Neuron (in vitro differentiated cells): ENCODE results near the gene TOR2A.

ENCODE experiments used
- H2AFZ ChIP-seq: one replicate; pipeline ENCODE4 v1.6.1; 2013; ENCODE audit warnings: low read depth, mild to moderate bottlenecking, inconsistent platforms, low read length, moderate library complexity
- H3K27me3 ChIP-seq: one replicate; pipeline ENCODE4 v1.6.1; 2013; ENCODE audit warnings: low read length; ENCODE audit not compliant: insufficient read depth
- H3K36me3 ChIP-seq: one replicate; pipeline ENCODE4 v1.6.1; 2013; ENCODE audit warnings: low read length; ENCODE audit not compliant: insufficient read depth
- H3K4me1 ChIP-seq: one replicate; pipeline ENCODE4 v1.6.1; 2013; ENCODE audit warnings: low read length; ENCODE audit not compliant: insufficient read depth
- H3K4me3 ChIP-seq: 2 replicates; pipeline ENCODE4 v1.5.1; 2013; ENCODE audit warnings: mild to moderate bottlenecking, low read length, moderate library complexity
- H3K9me3 ChIP-seq: one replicate; pipeline ENCODE4 v1.6.1; 2013; ENCODE audit warnings: low read length

Gene TOR2A

GRCh38 chr9:127729522-127730256, 5.4 kb downstream of the TOR2A start:
- Histone ChIP-seq H3K27me3 (no peaks in the 10 kb centered on the region), H3K4me3 (no peak overlapping the region)

GRCh38 chr9:127728808-127729207, 6.3 kb downstream of the TOR2A start:
- no peaks in the 10 kb centered on the region for H3K36me3 ChIP-seq
- H2AFZ ChIP-seq = no peak overlapping the region
- H3K27me3 ChIP-seq = peaks cover 3% of the 10 kb centered on the region
- no peaks in the 10 kb centered on the region for H3K9me3 ChIP-seq
- H3K4me1 ChIP-seq = no peaks in the 10 kb centered on the region
- H3K4me3 ChIP-seq = no peak overlapping the region

More at GRCh38 chr9:127729522-127730256, 5.4 kb downstream of the TOR2A start:
- no peak overlapping the region for H2AFZ ChIP-seq
- H3K36me3 ChIP-seq = no peaks in the 10 kb centered on the region
- no peaks in the 10 kb centered on the region for H3K9me3 ChIP-seq
- H3K4me1 ChIP-seq = peaks cover 5% of the 10 kb centered on the region

DNA sequence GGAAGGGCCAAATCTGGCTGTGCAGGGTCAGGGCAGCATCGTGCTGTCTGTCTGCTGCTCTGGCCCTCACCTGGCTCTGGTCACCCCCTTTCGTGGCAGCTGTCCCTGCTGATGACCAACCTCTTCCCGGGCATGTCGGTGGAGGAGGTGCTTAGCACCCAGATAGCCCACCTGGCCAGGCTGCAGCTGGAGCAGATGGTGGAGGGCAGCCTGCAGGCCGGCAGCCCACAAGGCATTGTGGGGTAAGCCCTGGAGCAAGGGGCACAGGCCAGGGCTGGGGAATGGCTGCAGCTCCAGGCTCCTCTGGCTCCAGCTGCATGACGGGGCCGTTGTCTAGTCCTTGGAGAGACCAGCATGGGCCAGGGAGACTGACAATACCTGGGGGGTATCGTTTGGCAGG, 8.2 kb downstream of the TOR2A start:
- no peak overlapping the region for H3K4me3 ChIP-seq
- H3K9me3 ChIP-seq = no peaks in the 10 kb centered on the region
- no peaks in the 10 kb centered on the region for H3K4me1 ChIP-seq
- H3K27me3 ChIP-seq = peaks cover 16% of the 10 kb centered on the region
- H2AFZ ChIP-seq = no peak overlapping the region
- no peaks in the 10 kb centered on the region for H3K36me3 ChIP-seq

GRCh38 chr9:127724012-127724411, 11.1 kb downstream of the TOR2A start:
- Histone ChIP-seq H3K4me3 (no peak overlapping the region), H3K4me1 (no peaks in the 10 kb centered on the region), H3K27me3 (peaks cover 22% of the 10 kb centered on the region), H3K9me3 (no peaks in the 10 kb centered on the region), H3K36me3 (no peaks in the 10 kb centered on the region), H2AFZ (no peak overlapping the region)

DNA sequence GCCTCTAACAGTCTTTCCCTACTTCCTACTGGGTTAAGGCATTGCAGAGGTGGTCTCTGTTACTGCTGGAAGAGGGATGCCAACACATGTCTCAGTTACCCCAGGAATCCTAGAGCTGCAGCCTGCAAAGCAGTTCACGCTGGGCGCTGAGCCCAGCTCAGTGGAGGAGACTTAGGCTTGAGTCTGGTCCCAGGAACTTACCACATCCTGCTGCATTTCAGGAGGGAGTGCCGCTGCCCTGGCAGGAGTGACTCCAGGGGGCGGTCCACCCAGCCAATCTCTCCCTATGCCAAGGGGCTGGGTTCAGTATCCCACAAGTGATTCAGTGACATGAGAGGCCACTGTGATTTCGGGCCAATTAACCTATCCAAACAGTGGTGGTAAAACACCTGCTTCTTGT, 11.7 kb downstream of the TOR2A start:
- no peaks in the 10 kb centered on the region for H3K36me3 ChIP-seq
- no peak overlapping the region for H3K4me3 ChIP-seq
- H3K27me3 ChIP-seq = peaks cover 22% of the 10 kb centered on the region
- H3K9me3 ChIP-seq = no peaks in the 10 kb centered on the region
- no peak overlapping the region for H2AFZ ChIP-seq
- no peaks in the 10 kb centered on the region for H3K4me1 ChIP-seq

- no peaks in the 10 kb centered on the region for H3K36me3 ChIP-seq
Observed at GRCh38 chr9:127723013-127723412, 12.1 kb downstream of the TOR2A start.

DNA sequence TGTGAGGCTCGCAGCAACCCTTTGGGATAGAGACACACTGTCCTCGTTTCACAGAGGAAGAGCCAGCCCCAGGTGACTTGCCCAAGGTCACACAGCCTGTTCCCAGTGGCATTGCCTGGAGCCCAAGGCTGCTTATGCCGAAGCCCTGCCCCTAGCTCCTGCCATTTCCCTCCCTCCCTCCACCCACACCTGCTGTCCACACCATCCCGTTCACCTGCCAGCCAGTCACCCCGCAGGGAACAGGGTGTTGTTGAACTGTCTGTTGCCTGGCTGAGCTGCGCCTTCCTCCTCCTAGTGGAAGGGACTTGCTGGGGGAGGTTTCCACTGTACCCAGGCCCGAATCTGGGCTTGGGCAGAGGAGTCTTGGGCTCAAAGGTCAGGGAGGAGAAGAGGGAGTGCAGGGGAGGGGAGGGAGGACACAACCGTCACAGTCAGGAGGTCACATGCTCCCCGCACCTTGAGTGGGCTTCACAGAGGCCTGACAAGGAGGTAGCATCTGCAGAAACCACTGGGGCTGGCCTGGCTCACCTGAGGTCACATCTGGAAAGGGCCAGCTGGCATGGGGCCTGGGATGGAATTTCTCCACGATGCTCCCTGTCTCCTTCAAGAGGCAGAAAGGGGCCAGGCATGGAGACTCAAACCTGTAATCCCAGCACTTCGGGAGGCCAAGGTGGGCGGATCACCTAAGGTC, 12.9 kb downstream of the TOR2A start:
- Histone ChIP-seq H3K27me3 (peaks cover 22% of the 10 kb centered on the region), H3K4me3 (no peak overlapping the region), H3K4me1 (no peaks in the 10 kb centered on the region), H3K36me3 (no peaks in the 10 kb centered on the region), H2AFZ (no peak overlapping the region), H3K9me3 (no peaks in the 10 kb centered on the region)

More at GRCh38 chr9:127723013-127723412, 12.1 kb downstream of the TOR2A start:
- Histone ChIP-seq H3K4me3 (no peak overlapping the region), H3K9me3 (no peaks in the 10 kb centered on the region), H3K4me1 (no peaks in the 10 kb centered on the region), H2AFZ (no peak overlapping the region), H3K27me3 (peaks cover 22% of the 10 kb centered on the region)

GRCh38 chr9:127721391-127721821, 13.7 kb downstream of the TOR2A start:
- Histone ChIP-seq H3K36me3 (no peaks in the 10 kb centered on the region), H3K27me3 (peaks cover 22% of the 10 kb centered on the region), H3K4me3 (no peak overlapping the region), H2AFZ (no peak overlapping the region), H3K9me3 (no peaks in the 10 kb centered on the region), H3K4me1 (no peaks in the 10 kb centered on the region)

GRCh38 chr9:127720865-127721227, 14.2 kb downstream of the TOR2A start:
- peaks cover 22% of the 10 kb centered on the region for H3K27me3 ChIP-seq
- no peaks in the 10 kb centered on the region for H3K9me3 ChIP-seq
- H2AFZ ChIP-seq = no peak overlapping the region
- no peaks in the 10 kb centered on the region for H3K36me3 ChIP-seq
- no peak overlapping the region for H3K4me3 ChIP-seq
- peaks cover 5% of the 10 kb centered on the region for H3K4me1 ChIP-seq

DNA sequence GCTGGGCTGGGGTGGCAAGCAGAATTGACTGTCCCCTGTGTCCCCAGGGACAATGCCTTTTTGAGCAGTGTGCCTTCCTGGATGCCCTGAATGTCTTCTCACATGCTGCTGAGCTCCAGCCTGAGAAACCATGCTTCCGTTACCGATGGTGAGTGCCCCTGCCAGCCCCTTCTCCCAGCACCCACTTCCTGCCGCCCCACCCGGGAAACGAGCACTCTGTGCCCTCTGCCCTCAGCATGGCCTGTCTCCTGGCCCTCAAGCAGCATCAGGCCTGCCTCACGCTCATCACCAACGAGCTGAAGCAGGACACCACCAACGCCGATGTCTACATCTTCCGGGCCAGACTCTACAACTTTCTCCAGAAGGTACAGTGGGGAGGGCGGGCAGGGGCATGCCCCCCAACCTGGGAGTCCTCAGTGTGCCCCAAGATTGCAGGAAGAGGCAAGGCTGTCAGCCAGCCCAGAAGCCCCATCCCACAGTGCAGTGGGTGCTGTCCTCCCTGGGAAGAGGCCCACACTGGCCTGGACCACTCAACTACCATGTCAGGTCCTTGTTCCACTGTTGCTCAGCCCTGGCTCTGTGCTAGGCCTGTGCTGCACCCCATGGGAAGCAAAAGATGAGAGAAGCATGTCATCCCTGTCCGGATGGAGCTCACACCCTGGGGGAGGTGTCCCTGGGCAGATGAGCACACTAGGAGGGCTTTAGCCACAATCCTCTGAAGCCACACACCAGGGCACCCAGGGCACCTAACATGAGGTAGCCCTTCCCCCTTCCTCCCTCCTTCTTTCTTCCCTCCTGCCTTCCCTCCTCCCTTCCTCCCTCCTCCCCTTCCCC, 14.8 kb downstream of the TOR2A start:
- Histone ChIP-seq H2AFZ (no peak overlapping the region), H3K4me3 (no peak overlapping the region), H3K27me3 (peaks cover 22% of the 10 kb centered on the region), H3K36me3 (no peaks in the 10 kb centered on the region), H3K4me1 (peaks cover 6% of the 10 kb centered on the region), H3K9me3 (no peaks in the 10 kb centered on the region)

- Histone ChIP-seq H3K4me3 (no peak overlapping the region), H3K36me3 (no peaks in the 10 kb centered on the region), H3K4me1 (peaks cover 14% of the 10 kb centered on the region), H3K27me3 (peaks cover 12% of the 10 kb centered on the region), H2AFZ (no peak overlapping the region), H3K9me3 (no peaks in the 10 kb centered on the region)
Observed at GRCh38 chr9:127717766-127718165, 17.3 kb downstream of the TOR2A start.

- Histone ChIP-seq H3K4me1 (peaks cover 20% of the 10 kb centered on the region), H3K27me3 (peaks cover 4% of the 10 kb centered on the region), H3K36me3 (no peaks in the 10 kb centered on the region), H2AFZ (peak overlapping the region; percentile 87), H3K9me3 (no peaks in the 10 kb centered on the region), H3K4me3 (peak overlapping the region; percentile 70)
Observed at GRCh38 chr9:127716412-127716811, 18.7 kb downstream of the TOR2A start.
